Astrocyte (in vitro differentiated cells and primary cell): Measurements from ENCODE around the gene IQSEC3. TPM values are rescaled to one million over a fixed set of nuclear protein-coding genes. Genes with fewer than 3 reads are reported as not detected.

Experiments used
- DNase-seq: peaks from one replicate; pipeline ENCODE4 v3.0.0-alpha.2; 2010; ENCODE audit warnings: low read depth
- FAIRE-seq: peaks from 2 replicates; lab custom pipeline; 2011; peaks lifted over from hg19 to GRCh38; lab: Jason Lieb, UNC
- H2AFZ ChIP-seq: 2 replicates; pipeline ENCODE4 v1.6.0; 2012; ENCODE audit warnings: low read depth, low read length, inconsistent platforms
- H3K27ac ChIP-seq: 2 replicates; pipeline ENCODE4 v1.5.1; 2011; ENCODE audit warnings: low read depth, low read length, inconsistent platforms
- H3K27me3 ChIP-seq: 2 replicates; pipeline ENCODE4 v1.6.0; 2011; ENCODE audit warnings: low read length, inconsistent platforms; ENCODE audit not compliant: insufficient read depth
- H3K36me3 ChIP-seq: 2 replicates; pipeline ENCODE4 v1.5.1; 2011; ENCODE audit warnings: low read length, inconsistent platforms; ENCODE audit not compliant: insufficient read depth
- H3K4me1 ChIP-seq: 2 replicates; pipeline ENCODE4 v1.5.1; 2011; ENCODE audit warnings: low read length, inconsistent platforms; ENCODE audit not compliant: insufficient read depth
- H3K4me2 ChIP-seq: 2 replicates; pipeline ENCODE4 v1.6.0; 2012; ENCODE audit warnings: low read length, inconsistent platforms
- H3K4me3 ChIP-seq: 2 replicates; pipeline ENCODE4 v1.5.1; 2011; ENCODE audit warnings: low read depth, mild to moderate bottlenecking, low read length, inconsistent platforms; ENCODE audit not compliant: insufficient read depth
- H3K79me2 ChIP-seq: 2 replicates; pipeline ENCODE4 v1.6.0; 2012; ENCODE audit warnings: mild to moderate bottlenecking, low read length, inconsistent platforms; ENCODE audit not compliant: insufficient read depth
- H3K9ac ChIP-seq: 2 replicates; pipeline ENCODE4 v1.6.0; 2012; ENCODE audit warnings: mild to moderate bottlenecking, low read length, inconsistent platforms
- H3K9me3 ChIP-seq: 2 replicates; pipeline ENCODE4 v1.5.1; 2012; ENCODE audit warnings: low read depth, mild to moderate bottlenecking, low read length, inconsistent platforms; ENCODE audit not compliant: insufficient read depth
- H4K20me1 ChIP-seq: 2 replicates; pipeline ENCODE4 v1.6.0; 2012; ENCODE audit warnings: low read length, inconsistent platforms; ENCODE audit not compliant: insufficient read depth
- H3K27ac Mint-ChIP-seq: one replicate; pipeline ENCODE4 v1.8.0; 2021; ENCODE audit warnings: mild to moderate bottlenecking, mixed read lengths; ENCODE audit not compliant: unreplicated experiment
- H3K27me3 Mint-ChIP-seq: one replicate; pipeline ENCODE4 v1.8.0; 2021; ENCODE audit warnings: low read depth, mixed read lengths; ENCODE audit not compliant: unreplicated experiment
- H3K36me3 Mint-ChIP-seq: one replicate; pipeline ENCODE4 v1.8.0; 2021; ENCODE audit warnings: low read depth, mixed read lengths; ENCODE audit not compliant: unreplicated experiment
- H3K4me1 Mint-ChIP-seq: one replicate; pipeline ENCODE4 v1.8.0; 2021; ENCODE audit warnings: low read depth, mixed read lengths; ENCODE audit not compliant: unreplicated experiment
- H3K4me3 Mint-ChIP-seq: one replicate; pipeline ENCODE4 v1.8.0; 2021; ENCODE audit warnings: mild to moderate bottlenecking, moderate library complexity, mixed read lengths; ENCODE audit not compliant: unreplicated experiment
- H3K9me3 Mint-ChIP-seq: one replicate; pipeline ENCODE4 v1.8.0; 2021; ENCODE audit warnings: mild to moderate bottlenecking, mixed read lengths; ENCODE audit not compliant: unreplicated experiment
- EZH2 ChIP-seq: IDR thresholded peaks from 2 replicates; pipeline ENCODE4 v1.6.1; 2012; ENCODE audit warnings: mild to moderate bottlenecking, low read length, inconsistent platforms; ENCODE audit not compliant: insufficient read depth
- total RNA-seq: library from RNA; stranded (reverse); gene quantifications from 2 replicates; pipeline ENCODE4 v1.2.1, GENCODE V29; 2021
- TF ChIP-seq, protein P1 (sequence below): IDR thresholded peaks from 2 replicates; pipeline ENCODE4 v1.5.1; 2011; ENCODE audit warnings: low read depth, mild to moderate bottlenecking, inconsistent platforms, low read length, moderate library complexity; ENCODE audit not compliant: insufficient read depth

The IQSEC3 gene
- total RNA-seq, 1 donor from 2014 or later = 0.34 TPM

DNA sequence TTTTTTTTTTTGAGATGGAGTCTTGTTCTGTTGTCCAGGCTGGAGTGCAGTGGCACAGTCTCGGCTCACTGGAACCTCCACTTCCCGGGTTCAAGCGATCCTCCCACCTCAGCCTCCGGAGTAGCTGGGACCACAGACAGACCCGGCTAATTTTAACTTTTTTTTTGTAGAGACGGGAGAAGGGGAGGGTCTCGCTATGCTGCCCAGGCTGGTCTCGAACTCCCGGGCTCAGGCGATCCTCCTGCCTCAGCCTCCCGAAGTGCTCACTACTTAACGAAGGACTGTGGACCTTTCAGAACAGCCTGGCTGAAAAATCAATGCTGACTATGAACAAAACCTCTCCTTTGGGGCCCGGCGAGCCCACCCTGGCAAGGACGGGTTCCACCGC is 136.5 kb downstream of the IQSEC3 start:
- Histone ChIP-seq H3K4me2 (peak overlapping the region; percentile 85), H2AFZ (peak overlapping the region; percentile 83)

DNA sequence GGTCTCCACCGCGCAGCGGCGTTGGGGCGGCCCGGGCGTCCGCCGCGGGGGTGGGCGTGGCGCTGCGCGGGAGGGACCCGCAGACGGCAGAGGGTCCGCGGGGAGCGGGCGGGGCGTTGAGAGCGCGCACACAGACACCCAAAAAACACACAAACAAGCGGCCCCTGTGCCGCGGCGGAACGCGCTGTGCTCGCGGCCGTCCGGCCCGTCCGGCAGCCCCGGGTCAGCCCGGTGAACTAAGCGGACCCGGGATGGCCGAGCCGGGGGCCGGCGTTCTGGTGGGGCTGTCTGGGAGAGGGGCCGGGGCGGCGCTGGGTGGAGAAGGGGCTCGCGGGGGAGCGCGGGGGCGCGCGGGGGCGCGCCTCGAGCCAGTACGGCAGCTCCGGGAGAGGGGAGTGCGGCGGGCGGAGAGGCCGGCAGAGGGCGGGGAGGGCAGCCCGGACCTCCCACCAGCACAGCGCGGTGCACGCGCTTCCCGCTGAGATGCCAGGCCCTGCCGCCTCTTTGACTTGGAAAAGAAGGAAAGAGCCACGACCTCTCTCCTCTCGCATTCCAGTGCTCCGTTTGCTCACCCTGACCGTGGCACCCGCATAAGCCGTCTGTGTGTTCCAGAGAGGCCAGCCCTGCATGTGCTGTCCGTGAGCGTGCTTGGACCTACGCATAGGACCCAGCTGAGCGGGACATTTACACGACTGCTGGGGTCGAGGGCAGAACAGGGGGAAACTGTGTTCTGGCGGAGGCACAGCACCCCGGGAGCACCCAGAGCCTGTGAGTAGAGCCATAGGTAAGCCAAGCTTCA is 137.1 kb downstream of the IQSEC3 start:
- peaks cover 3% of the 10 kb centered on the region for H3K9me3 ChIP-seq
- H3K4me3 Mint-ChIP-seq = peak overlapping the region; percentile 76
- no peak overlapping the region for H3K27ac ChIP-seq
- H3K4me1 Mint-ChIP-seq = peaks cover 9% of the 10 kb centered on the region
- peaks cover 35% of the 10 kb centered on the region for H3K27me3 ChIP-seq
- peak overlapping the region; percentile 53 for H3K4me3 ChIP-seq
- peak overlapping the region; percentile 83 for H2AFZ ChIP-seq
- peak overlapping the region; percentile 53 for H3K27ac Mint-ChIP-seq
- no peak for FAIRE-seq
- H3K27me3 Mint-ChIP-seq = peaks cover 48% of the 10 kb centered on the region
- no peaks in the 10 kb centered on the region for H3K79me2 ChIP-seq
- peak overlapping the region; percentile 85 for H3K4me2 ChIP-seq
- peaks cover 2% of the 10 kb centered on the region for H3K9me3 Mint-ChIP-seq
- H3K36me3 ChIP-seq = no peaks in the 10 kb centered on the region
- H4K20me1 ChIP-seq = no peaks in the 10 kb centered on the region
- peak; percentile 76 for TF ChIP-seq EZH2
- TF ChIP-seq, protein P1, sequence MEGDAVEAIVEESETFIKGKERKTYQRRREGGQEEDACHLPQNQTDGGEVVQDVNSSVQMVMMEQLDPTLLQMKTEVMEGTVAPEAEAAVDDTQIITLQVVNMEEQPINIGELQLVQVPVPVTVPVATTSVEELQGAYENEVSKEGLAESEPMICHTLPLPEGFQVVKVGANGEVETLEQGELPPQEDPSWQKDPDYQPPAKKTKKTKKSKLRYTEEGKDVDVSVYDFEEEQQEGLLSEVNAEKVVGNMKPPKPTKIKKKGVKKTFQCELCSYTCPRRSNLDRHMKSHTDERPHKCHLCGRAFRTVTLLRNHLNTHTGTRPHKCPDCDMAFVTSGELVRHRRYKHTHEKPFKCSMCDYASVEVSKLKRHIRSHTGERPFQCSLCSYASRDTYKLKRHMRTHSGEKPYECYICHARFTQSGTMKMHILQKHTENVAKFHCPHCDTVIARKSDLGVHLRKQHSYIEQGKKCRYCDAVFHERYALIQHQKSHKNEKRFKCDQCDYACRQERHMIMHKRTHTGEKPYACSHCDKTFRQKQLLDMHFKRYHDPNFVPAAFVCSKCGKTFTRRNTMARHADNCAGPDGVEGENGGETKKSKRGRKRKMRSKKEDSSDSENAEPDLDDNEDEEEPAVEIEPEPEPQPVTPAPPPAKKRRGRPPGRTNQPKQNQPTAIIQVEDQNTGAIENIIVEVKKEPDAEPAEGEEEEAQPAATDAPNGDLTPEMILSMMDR = no peak
- H3K9ac ChIP-seq = peak overlapping the region; percentile 41
- H3K4me1 ChIP-seq = peaks cover 9% of the 10 kb centered on the region
- peaks cover 4% of the 10 kb centered on the region for H3K36me3 Mint-ChIP-seq
- no peak for DNase-seq

More for the DNA sequence above, 136.5 kb downstream of the IQSEC3 start:
- Histone ChIP-seq H3K27ac (no peak overlapping the region), H3K4me1 (peaks cover 9% of the 10 kb centered on the region), H4K20me1 (no peaks in the 10 kb centered on the region), H3K9ac (peak overlapping the region; percentile 41), H3K79me2 (no peaks in the 10 kb centered on the region), H3K27me3 (peaks cover 32% of the 10 kb centered on the region), H3K4me3 (peak overlapping the region; percentile 53), H3K36me3 (no peaks in the 10 kb centered on the region), H3K9me3 (peaks cover 3% of the 10 kb centered on the region)
- H3K27ac Mint-ChIP-seq = no peak overlapping the region
- DNase-seq = no peak
- H3K4me3 Mint-ChIP-seq = no peak overlapping the region
- peaks cover 43% of the 10 kb centered on the region for H3K27me3 Mint-ChIP-seq
- no peak for FAIRE-seq
- H3K4me1 Mint-ChIP-seq = peaks cover 9% of the 10 kb centered on the region
- peaks cover 2% of the 10 kb centered on the region for H3K9me3 Mint-ChIP-seq
- TF ChIP-seq, protein P1 = no peak
- H3K36me3 Mint-ChIP-seq = peaks cover 4% of the 10 kb centered on the region

DNA sequence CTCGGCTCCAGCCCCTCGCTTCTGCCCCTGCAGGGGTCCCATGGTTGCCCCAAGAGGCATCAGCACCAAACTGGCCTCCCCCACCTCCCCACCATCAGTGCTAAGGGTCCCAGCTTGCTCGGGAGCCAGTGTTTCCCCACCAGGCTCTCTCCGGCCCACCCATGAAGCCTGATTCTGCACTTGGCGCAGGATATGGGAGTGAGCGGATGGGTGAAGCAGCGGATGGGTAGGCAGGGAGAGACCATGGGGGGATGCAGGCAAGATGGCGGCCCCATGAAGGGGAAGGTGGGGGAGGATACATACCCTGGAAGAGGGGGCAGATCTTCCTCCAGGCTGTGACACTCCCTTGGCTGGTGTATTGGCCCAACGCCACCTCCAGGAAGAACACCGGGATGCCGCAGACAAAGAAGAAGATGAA is 137.7 kb downstream of the IQSEC3 start:
- peaks cover 9% of the 10 kb centered on the region for H3K4me1 ChIP-seq
- TF ChIP-seq, protein P1 = no peak
- TF ChIP-seq EZH2 = no peak
- H3K9me3 ChIP-seq = peaks cover 3% of the 10 kb centered on the region
- no peaks in the 10 kb centered on the region for H3K79me2 ChIP-seq
- Mint-ChIP-seq H3K9me3 (peaks cover 2% of the 10 kb centered on the region), H3K4me3 (no peak overlapping the region), H3K27me3 (peaks cover 53% of the 10 kb centered on the region), H3K27ac (no peak overlapping the region), H3K4me1 (peaks cover 8% of the 10 kb centered on the region), H3K36me3 (peaks cover 6% of the 10 kb centered on the region)
- H3K9ac ChIP-seq = no peak overlapping the region
- H3K27ac ChIP-seq = no peak overlapping the region
- H3K4me3 ChIP-seq = no peak overlapping the region
- no peaks in the 10 kb centered on the region for H3K36me3 ChIP-seq
- H2AFZ ChIP-seq = no peak overlapping the region
- peak overlapping the region; percentile 85 for H3K4me2 ChIP-seq
- peaks cover 31% of the 10 kb centered on the region for H3K27me3 ChIP-seq
- FAIRE-seq (no peak), DNase-seq (no peak)
- no peaks in the 10 kb centered on the region for H4K20me1 ChIP-seq
